GM12875 (cell line): ENCODE data around the gene C19orf25.

Experiments
- H3K4me3 ChIP-seq: one replicate; pipeline ENCODE4 v1.5.1; 2011; ENCODE audit warnings: low read depth, low read length, control low read depth
- CTCF ChIP-seq: IDR thresholded peaks from 2 replicates; pipeline ENCODE4 v1.5.1; 2011; ENCODE audit warnings: low read depth, mild to moderate bottlenecking, control low read depth, inconsistent platforms, low read length, moderate library complexity, borderline replicate concordance; ENCODE audit not compliant: insufficient read depth

Gene C19orf25

GRCh38 chr19:1511318-1512317 lies 32.6 kb upstream of the C19orf25 start:
- H3K4me3 ChIP-seq = no peak overlapping the region
- no peak for TF ChIP-seq CTCF

GRCh38 chr19:1510807-1511206 lies 31.8 kb upstream of the C19orf25 start:
- TF ChIP-seq CTCF = no peak
- no peak overlapping the region for H3K4me3 ChIP-seq

GRCh38 chr19:1510442-1510806 lies 31.4 kb upstream of the C19orf25 start:
- no peak overlapping the region for H3K4me3 ChIP-seq
- TF ChIP-seq CTCF = no peak

- TF ChIP-seq CTCF = no peak
These were observed 30.8 kb upstream of the C19orf25 start for GRCh38 chr19:1509602-1510441.

GRCh38 chr19:1508507-1508856 lies 29.5 kb upstream of the C19orf25 start:
- no peak overlapping the region for H3K4me3 ChIP-seq

More at GRCh38 chr19:1509602-1510441, 30.8 kb upstream of the C19orf25 start:
- no peak overlapping the region for H3K4me3 ChIP-seq

More at GRCh38 chr19:1508507-1508856, 29.5 kb upstream of the C19orf25 start:
- no peak for TF ChIP-seq CTCF
